ENCODE data around the gene RRM2. TPM values are rescaled to one million over a fixed set of nuclear protein-coding genes. Genes with fewer than 3 reads are reported as not detected.

The RRM2 gene
- total and polyA plus RNA-seq, 2 experiments from 2014 or later: 14.0 to 43.7 TPM

GRCh38 chr2:10148268-10148667 is 25.7 kb downstream of the RRM2 start:
- no peak overlapping the region for H3K4me3 ChIP-seq
- no peak for DNase-seq (ENCODE audit: low read depth in 1 of 2, low spot score in 1 of 2)
- peaks cover 2% of the 10 kb centered on the region for H3K4me1 ChIP-seq (ENCODE audit: low read depth)
- H3K27ac ChIP-seq: no peak overlapping the region
- no peaks in the 10 kb centered on the region for H3K9me3 ChIP-seq (ENCODE audit: low read depth)
- H3K36me3 ChIP-seq: no peaks in the 10 kb centered on the region
- H3K27me3 ChIP-seq: no peaks in the 10 kb centered on the region
- no peak for TF ChIP-seq CTCF (IDR thresholded peaks at IDR 0.05; ENCODE audit: low read depth, low read length)

- DNase-seq (ENCODE audit: low read depth in 1 of 2, low spot score in 1 of 2): no peak
Observed at GRCh38 chr2:10149635-10150034, 27.1 kb downstream of the RRM2 start.

GRCh38 chr2:10150436-10150835 is 27.9 kb downstream of the RRM2 start:
- Histone ChIP-seq H3K36me3 (no peaks in the 10 kb centered on the region), H3K4me1 (ENCODE audit: low read depth) (no peaks in the 10 kb centered on the region), H3K27me3 (no peaks in the 10 kb centered on the region), H3K27ac (no peak overlapping the region), H3K9me3 (ENCODE audit: low read depth) (no peaks in the 10 kb centered on the region), H3K4me3 (no peak overlapping the region)
- DNase-seq (ENCODE audit: low read depth in 1 of 2, low spot score in 1 of 2): no peak
- TF ChIP-seq CTCF (IDR thresholded peaks at IDR 0.05; ENCODE audit: low read depth, low read length): no peak

More at GRCh38 chr2:10149635-10150034, 27.1 kb downstream of the RRM2 start:
- Histone ChIP-seq H3K27me3 (no peaks in the 10 kb centered on the region), H3K36me3 (no peaks in the 10 kb centered on the region), H3K4me1 (ENCODE audit: low read depth) (no peaks in the 10 kb centered on the region), H3K27ac (no peak overlapping the region), H3K9me3 (ENCODE audit: low read depth) (no peaks in the 10 kb centered on the region), H3K4me3 (no peak overlapping the region)
- no peak for TF ChIP-seq CTCF (IDR thresholded peaks at IDR 0.05; ENCODE audit: low read depth, low read length)

DNA sequence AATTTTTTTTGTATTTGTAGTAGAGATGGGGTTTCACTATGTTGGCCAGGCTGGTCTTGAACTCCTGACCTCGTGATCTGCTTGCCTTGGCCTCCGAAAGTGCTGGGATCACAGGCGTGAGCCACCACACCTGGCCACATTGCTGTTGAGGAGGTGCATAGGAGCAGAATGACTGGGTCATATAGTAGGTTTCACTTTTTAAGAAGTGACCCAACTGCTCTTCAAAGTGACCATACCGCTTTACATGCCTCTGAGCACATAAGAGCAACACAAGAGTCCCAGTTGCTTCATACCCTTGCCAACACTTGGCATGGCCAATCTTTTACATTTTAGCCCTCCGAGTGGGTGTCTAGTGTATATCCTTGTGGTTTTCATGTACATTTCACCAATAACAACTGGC is 28.9 kb downstream of the RRM2 start:
- no peak overlapping the region for H3K27ac ChIP-seq
- TF ChIP-seq CTCF (IDR thresholded peaks at IDR 0.05; ENCODE audit: low read depth, low read length): no peak
- no peaks in the 10 kb centered on the region for H3K9me3 ChIP-seq (ENCODE audit: low read depth)
- H3K27me3 ChIP-seq: no peaks in the 10 kb centered on the region
- no peaks in the 10 kb centered on the region for H3K36me3 ChIP-seq
- no peaks in the 10 kb centered on the region for H3K4me1 ChIP-seq (ENCODE audit: low read depth)
- no peak for DNase-seq (ENCODE audit: low read depth in 1 of 2, low spot score in 1 of 2)
- H3K4me3 ChIP-seq: no peak overlapping the region

DNA sequence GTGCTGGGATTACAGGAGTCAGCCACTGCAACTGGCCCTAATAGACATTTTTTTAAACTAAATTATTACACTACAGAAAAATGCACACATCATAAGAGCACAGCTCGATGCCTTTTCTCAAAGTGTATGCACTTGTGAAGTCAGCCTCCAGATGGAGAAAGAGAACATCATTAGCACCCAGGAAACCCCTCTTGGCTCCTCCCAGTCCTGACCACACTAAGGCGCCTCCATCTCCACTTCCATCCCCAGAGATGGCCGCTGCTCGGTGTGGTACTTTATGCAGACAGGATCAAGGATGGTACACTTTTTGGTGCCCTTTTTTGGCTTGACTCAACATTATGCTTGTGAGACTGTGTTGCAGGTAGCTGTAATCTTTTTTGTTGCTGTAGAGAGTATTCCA is 34.8 kb downstream of the RRM2 start:
- no peak overlapping the region for H3K4me3 ChIP-seq
- H3K36me3 ChIP-seq: no peaks in the 10 kb centered on the region
- H3K27me3 ChIP-seq: no peaks in the 10 kb centered on the region
- no peaks in the 10 kb centered on the region for H3K9me3 ChIP-seq (ENCODE audit: low read depth)
- DNase-seq (ENCODE audit: low read depth in 1 of 2, low spot score in 1 of 2): no peak
- TF ChIP-seq CTCF (IDR thresholded peaks at IDR 0.05; ENCODE audit: low read depth, low read length): no peak
- H3K27ac ChIP-seq: no peak overlapping the region
- H3K4me1 ChIP-seq (ENCODE audit: low read depth): no peaks in the 10 kb centered on the region

GRCh38 chr2:10158681-10159080 is 36.1 kb downstream of the RRM2 start:
- Histone ChIP-seq H3K9me3 (ENCODE audit: low read depth) (no peaks in the 10 kb centered on the region), H3K4me3 (no peak overlapping the region), H3K27ac (no peak overlapping the region), H3K36me3 (no peaks in the 10 kb centered on the region), H3K27me3 (no peaks in the 10 kb centered on the region), H3K4me1 (ENCODE audit: low read depth) (peaks cover 4% of the 10 kb centered on the region)
- no peak for TF ChIP-seq CTCF (IDR thresholded peaks at IDR 0.05; ENCODE audit: low read depth, low read length)
- no peak for DNase-seq (ENCODE audit: low read depth in 1 of 2, low spot score in 1 of 2)
